ENCODE measurements around the gene HMCN1. TPM values are rescaled to one million over a fixed set of nuclear protein-coding genes. Genes with fewer than 3 reads are reported as not detected.

HMCN1 gene
- total RNA-seq, 1 donor from 2014 or later, result 28.0 TPM

DNA sequence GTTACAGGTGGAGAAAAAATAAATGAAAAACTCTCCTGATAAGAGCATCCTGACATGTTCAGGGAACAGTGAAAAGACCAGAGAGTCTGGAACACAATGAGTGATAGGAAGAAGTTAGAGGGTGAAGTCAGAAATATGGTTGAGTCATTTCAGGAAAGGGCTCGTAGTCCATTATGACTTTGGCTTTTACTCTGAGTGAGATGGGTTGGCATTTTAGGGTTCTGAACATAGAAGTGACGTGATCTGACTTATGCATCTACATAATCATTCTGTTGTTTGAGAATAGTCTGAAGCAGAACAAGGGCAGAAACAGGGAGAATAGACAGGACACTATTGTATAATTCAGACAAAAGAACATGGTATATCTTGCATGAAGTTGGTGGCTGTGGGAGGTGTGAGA is 5.8 kb downstream of the HMCN1 start:
- no peak for TF ChIP-seq CTCF (IDR thresholded peaks at IDR 0.05)
- Histone ChIP-seq H3K27me3 (ENCODE audit: low read depth) (no peaks in the 10 kb centered on the region), H3K9me3 (no peaks in the 10 kb centered on the region), H3K36me3 (no peaks in the 10 kb centered on the region), H3K27ac (no peak overlapping the region), H3K4me1 (peaks cover 10% of the 10 kb centered on the region), H3K4me3 (no peak overlapping the region)
- DNase-seq, result no peak
- intact Hi-C loops (cut with DNase I), result no loop called here
- no peak for ATAC-seq

DNA sequence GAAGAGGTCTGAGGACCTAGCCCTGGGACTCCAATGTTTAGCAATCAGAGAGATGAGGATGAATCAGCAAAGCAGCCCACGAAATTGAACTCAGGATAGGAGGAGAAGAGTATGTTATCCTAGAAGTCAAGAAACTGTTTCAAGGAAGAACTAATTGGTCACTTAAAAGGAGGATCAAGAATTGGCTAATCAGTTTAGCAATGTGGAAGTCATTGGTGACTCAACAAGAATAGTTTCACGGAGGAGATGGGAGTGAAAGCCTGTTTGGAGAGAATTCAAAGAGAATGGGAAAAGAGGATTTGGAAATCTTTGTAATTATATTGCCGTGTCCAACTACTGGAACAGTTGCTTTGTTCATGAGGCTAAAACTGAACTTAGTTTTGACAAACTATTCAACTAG is 7.4 kb downstream of the HMCN1 start:
- intact Hi-C loops (cut with DNase I), result no loop called here
- no peak overlapping the region for H3K4me3 ChIP-seq
- H3K9me3 ChIP-seq, result no peaks in the 10 kb centered on the region
- H3K4me1 ChIP-seq, result no peaks in the 10 kb centered on the region
- DNase-seq, result no peak
- H3K36me3 ChIP-seq, result no peaks in the 10 kb centered on the region
- H3K27me3 ChIP-seq (ENCODE audit: low read depth), result no peaks in the 10 kb centered on the region
- no peak overlapping the region for H3K27ac ChIP-seq
- TF ChIP-seq CTCF (IDR thresholded peaks at IDR 0.05), result no peak
- ATAC-seq, result no peak

- H3K27ac ChIP-seq, result no peak overlapping the region
- no peaks in the 10 kb centered on the region for H3K4me1 ChIP-seq
- H3K9me3 ChIP-seq, result no peaks in the 10 kb centered on the region
- DNase-seq, result no peak
- no peak for ATAC-seq
- TF ChIP-seq CTCF (IDR thresholded peaks at IDR 0.05), result no peak
- H3K4me3 ChIP-seq, result no peak overlapping the region
- H3K27me3 ChIP-seq (ENCODE audit: low read depth), result no peaks in the 10 kb centered on the region
- intact Hi-C loops (cut with DNase I), result no loop called here
- H3K36me3 ChIP-seq, result no peaks in the 10 kb centered on the region
These were observed 8.2 kb downstream of the HMCN1 start for GRCh38 chr1:185742403-185742802.

- Histone ChIP-seq H3K36me3 (no peaks in the 10 kb centered on the region), H3K4me1 (no peaks in the 10 kb centered on the region), H3K27ac (no peak overlapping the region), H3K27me3 (ENCODE audit: low read depth) (no peaks in the 10 kb centered on the region), H3K4me3 (no peak overlapping the region), H3K9me3 (no peaks in the 10 kb centered on the region)
- no peak for TF ChIP-seq CTCF (IDR thresholded peaks at IDR 0.05)
- intact Hi-C loops (cut with DNase I), result no loop called here
- DNase-seq (no peak), ATAC-seq (no peak)
These were observed 11.0 kb downstream of the HMCN1 start for GRCh38 chr1:185745165-185745564.

- TF ChIP-seq CTCF (IDR thresholded peaks at IDR 0.05), result no peak
- intact Hi-C loops (cut with DNase I), result no loop called here
These were observed 24.9 kb downstream of the HMCN1 start for GRCh38 chr1:185759061-185759460.

DNA sequence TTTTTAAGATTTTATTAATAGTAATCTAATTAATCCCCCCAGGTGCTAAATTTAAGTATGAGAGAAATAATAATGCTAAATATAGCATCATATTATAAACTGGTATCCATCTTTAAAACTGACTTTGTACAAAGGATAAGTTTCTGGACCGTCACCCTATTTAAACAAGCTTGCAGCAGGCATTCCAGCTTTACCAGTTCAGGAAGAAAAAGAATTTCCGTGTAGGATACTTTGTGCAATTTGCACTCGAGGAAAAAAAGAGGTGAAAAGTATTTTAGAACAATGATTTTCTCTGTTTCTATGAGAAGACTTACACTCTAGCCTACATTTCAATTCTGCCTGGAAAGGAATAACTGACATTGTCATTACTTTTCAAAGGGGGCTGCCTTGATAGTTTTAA is 27.6 kb downstream of the HMCN1 start:
- intact Hi-C loops (cut with DNase I), result no loop called here
- no peak for ATAC-seq
- no peaks in the 10 kb centered on the region for H3K9me3 ChIP-seq
- H3K4me1 ChIP-seq, result no peaks in the 10 kb centered on the region
- no peaks in the 10 kb centered on the region for H3K36me3 ChIP-seq
- H3K27ac ChIP-seq, result no peak overlapping the region
- no peaks in the 10 kb centered on the region for H3K27me3 ChIP-seq (ENCODE audit: low read depth)
- no peak for DNase-seq
- no peak for TF ChIP-seq CTCF (IDR thresholded peaks at IDR 0.05)
- no peak overlapping the region for H3K4me3 ChIP-seq

More at GRCh38 chr1:185759061-185759460, 24.9 kb downstream of the HMCN1 start:
- H3K27ac ChIP-seq, result no peak overlapping the region
- H3K27me3 ChIP-seq (ENCODE audit: low read depth), result no peaks in the 10 kb centered on the region
- H3K4me3 ChIP-seq, result no peak overlapping the region
- no peaks in the 10 kb centered on the region for H3K9me3 ChIP-seq
- DNase-seq, result no peak
- no peaks in the 10 kb centered on the region for H3K4me1 ChIP-seq
- no peaks in the 10 kb centered on the region for H3K36me3 ChIP-seq
- no peak for ATAC-seq
